ENCODE results near the gene WDPCP.

- no peak for TF ChIP-seq EZH2 (IDR thresholded peaks at IDR 0.05; ENCODE audit: low read depth, low read length, severe bottlenecking)
- no peak for TF ChIP-seq ATF2 (IDR thresholded peaks at IDR 0.05; ENCODE audit: low read length)
- no peak for TF ChIP-seq CTCF (IDR thresholded peaks at IDR 0.05; ENCODE audit: control extremely low read depth in 1 of 3, insufficient read depth in 1 of 3, low read depth in 1 of 3, low read length in 3 of 3)
- TF ChIP-seq POLR2A (IDR thresholded peaks at IDR 0.05; ENCODE audit: control extremely low read depth in 1 of 2, low read depth in 2 of 2, low read length in 2 of 2) = no peak
- no peak for TF ChIP-seq KDM1A (IDR thresholded peaks at IDR 0.05; ENCODE audit: borderline replicate concordance, low read length)
- no peak for TF ChIP-seq CHD7 (IDR thresholded peaks at IDR 0.05; ENCODE audit: insufficient replicate concordance, low read length)
- TF ChIP-seq CHD2 (IDR thresholded peaks at IDR 0.05; ENCODE audit: low read length) = no peak
- no peak for TF ChIP-seq EP300 (IDR thresholded peaks at IDR 0.05; ENCODE audit: borderline replicate concordance in 1 of 2, low read depth in 2 of 2, low read length in 2 of 2)
Observed at GRCh38 chr2:63093502-63093901, 494.8 kb downstream of the WDPCP start.
